ENCODE data around the gene SLC6A9.
A peak's percentile ranks its signal among the peaks of the same experiment; 100 is the strongest.

SLC6A9 gene

DNA sequence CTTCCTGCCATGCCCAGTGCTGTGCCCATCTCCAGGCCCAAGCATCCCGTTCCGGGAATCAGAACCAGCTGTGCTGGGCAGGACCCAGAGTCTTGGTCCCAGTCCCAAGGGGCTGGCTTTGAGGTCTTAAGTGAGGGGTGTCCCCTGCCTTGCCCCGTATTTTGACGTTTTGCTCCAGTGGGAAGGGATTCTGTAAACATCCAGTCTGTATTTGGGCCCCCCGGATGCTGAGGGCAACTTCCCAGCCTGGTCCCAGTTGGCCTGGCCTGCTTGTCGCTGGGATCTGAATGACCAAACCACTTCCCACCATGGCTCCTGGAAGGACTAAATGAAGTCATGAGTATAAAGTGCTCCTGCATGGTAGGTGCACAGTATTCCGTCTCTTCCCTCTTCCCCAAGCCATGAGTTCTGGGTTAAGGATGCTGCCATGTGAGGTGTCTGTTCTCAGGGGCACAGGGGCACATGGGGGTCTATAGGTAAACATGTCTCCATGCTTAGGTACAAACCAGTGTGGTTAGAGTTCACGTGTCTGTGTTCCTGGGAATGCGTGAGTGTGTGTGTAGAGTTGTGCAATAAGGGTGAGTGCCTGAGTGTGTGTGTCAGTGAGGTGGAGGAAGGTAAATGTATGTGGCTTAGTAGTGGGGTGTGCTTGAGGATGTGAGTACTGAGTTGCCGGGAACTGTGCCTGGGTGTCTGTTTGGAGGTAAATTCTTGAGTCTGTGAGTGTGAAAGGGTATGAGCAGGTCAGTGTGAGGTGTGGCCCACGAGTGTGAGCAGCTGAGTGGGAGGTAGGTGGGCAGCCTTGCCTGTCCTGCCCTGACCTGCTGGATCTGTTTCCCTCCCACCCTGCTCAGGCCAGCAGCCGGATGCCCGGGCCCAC, 50.8 kb downstream of the SLC6A9 start:
- Histone ChIP-seq H3K79me2 (ENCODE audit: insufficient read depth, low read length) (peaks cover 28% of the 10 kb centered on the region), H3K4me2 (ENCODE audit: low read depth, low read length, poor library complexity, severe bottlenecking) (peak overlapping the region; percentile 66), H2AFZ (ENCODE audit: low read depth, low read length, severe bottlenecking) (no peak overlapping the region), H3F3A (ENCODE audit: insufficient read depth) (peaks cover 26% of the 10 kb centered on the region), H3K9ac (ENCODE audit: low read length) (peak overlapping the region; percentile 72), H3K27ac (ENCODE audit: low read depth, low read length) (peak overlapping the region; percentile 39), H3K27me3 (ENCODE audit: low read length) (no peaks in the 10 kb centered on the region), H3K4me3 (ENCODE audit: insufficient read depth, low read length, poor library complexity, severe bottlenecking) (peak overlapping the region; percentile 53), H3K9me2 (replicated peaks; ENCODE audit: insufficient read depth, low read length) (no peaks in the 10 kb centered on the region), H3K9me3 (ENCODE audit: insufficient read depth, low read length) (no peaks in the 10 kb centered on the region), H3K36me3 (ENCODE audit: low read length) (no peaks in the 10 kb centered on the region), H4K20me1 (ENCODE audit: low read depth, low read length) (no peaks in the 10 kb centered on the region)
- no peak for TF ChIP-seq CTCF (IDR thresholded peaks at IDR 0.05; ENCODE audit: insufficient read depth, low read length, poor library complexity, severe bottlenecking)

DNA sequence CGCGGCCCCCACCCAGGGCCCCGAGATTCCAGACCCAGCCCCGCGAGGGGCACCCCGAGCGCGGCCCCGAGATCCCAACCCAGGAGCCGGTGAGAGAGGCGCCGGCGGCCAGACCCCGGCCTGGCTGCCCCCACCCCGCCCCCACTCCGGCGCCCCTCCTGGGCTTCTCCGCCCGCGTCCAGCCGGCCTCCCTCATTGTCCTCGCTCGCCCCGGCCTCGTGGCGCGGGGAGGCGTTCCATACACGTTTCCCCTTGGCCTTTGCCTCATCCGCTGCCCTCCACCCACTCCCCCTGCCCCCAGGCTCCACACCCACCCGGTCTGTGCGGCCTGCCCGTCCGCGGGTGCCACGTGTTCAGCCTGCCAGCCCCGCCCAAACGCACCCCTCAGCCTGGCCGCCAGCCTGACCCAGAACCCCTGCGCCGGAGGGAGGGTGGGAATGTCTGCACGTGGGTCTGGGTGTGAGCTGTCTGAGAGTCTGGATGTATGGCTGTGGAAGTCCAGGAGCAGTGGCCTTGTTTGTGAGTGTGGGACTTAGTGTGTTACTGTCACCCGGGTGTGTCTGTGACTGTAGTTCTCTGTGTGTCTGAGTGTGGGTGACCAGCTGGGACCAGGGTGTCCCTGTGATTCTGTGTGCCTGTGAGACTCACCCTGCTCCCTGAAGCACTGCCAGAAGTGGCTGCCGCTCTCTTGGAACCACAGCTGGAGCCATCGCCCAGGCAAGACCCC, 51.6 kb downstream of the SLC6A9 start:
- TF ChIP-seq EZH2phosphoT487 (conservative IDR thresholded peaks at IDR 0.05; ENCODE audit: low read length) = no peak
- no peak for TF ChIP-seq CTCF (IDR thresholded peaks at IDR 0.05; ENCODE audit: insufficient read depth, low read length, poor library complexity, severe bottlenecking)
- no peak overlapping the region for H2AFZ ChIP-seq (ENCODE audit: low read depth, low read length, severe bottlenecking)
- H3K9me3 ChIP-seq (ENCODE audit: insufficient read depth, low read length) = no peaks in the 10 kb centered on the region
- no peaks in the 10 kb centered on the region for H3K27me3 ChIP-seq (ENCODE audit: low read length)
- peak overlapping the region; percentile 66 for H3K4me2 ChIP-seq (ENCODE audit: low read depth, low read length, poor library complexity, severe bottlenecking)
- no peaks in the 10 kb centered on the region for H4K20me1 ChIP-seq (ENCODE audit: low read depth, low read length)
- H3K4me3 ChIP-seq (ENCODE audit: insufficient read depth, low read length, poor library complexity, severe bottlenecking) = peak overlapping the region; percentile 53
- no peaks in the 10 kb centered on the region for H3K36me3 ChIP-seq (ENCODE audit: low read length)
- H3K9ac ChIP-seq (ENCODE audit: low read length) = peak overlapping the region; percentile 72
- H3K27ac ChIP-seq (ENCODE audit: low read depth, low read length) = peak overlapping the region; percentile 39
- H3K9me2 ChIP-seq (replicated peaks; ENCODE audit: insufficient read depth, low read length) = no peaks in the 10 kb centered on the region
- peaks cover 28% of the 10 kb centered on the region for H3F3A ChIP-seq (ENCODE audit: insufficient read depth)
- peaks cover 35% of the 10 kb centered on the region for H3K79me2 ChIP-seq (ENCODE audit: insufficient read depth, low read length)

DNA sequence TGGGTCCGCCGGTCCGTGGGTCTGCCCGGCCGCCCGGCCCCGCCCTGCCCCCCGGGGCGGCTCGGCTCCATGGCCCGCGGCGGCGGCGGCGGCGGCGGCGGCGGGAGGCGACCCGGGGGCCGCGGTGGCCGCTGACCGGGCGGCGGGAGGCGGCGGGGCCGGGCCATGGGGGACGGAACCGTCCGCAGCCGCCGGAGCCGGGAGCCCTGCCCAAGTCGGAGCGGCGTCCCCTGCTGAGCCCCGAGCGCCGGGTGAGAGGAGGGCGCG, 52.1 kb downstream of the SLC6A9 start:
- Histone ChIP-seq H3K9ac (ENCODE audit: low read length) (peak overlapping the region; percentile 72), H3K9me2 (replicated peaks; ENCODE audit: insufficient read depth, low read length) (no peaks in the 10 kb centered on the region), H4K20me1 (ENCODE audit: low read depth, low read length) (no peaks in the 10 kb centered on the region), H3K9me3 (ENCODE audit: insufficient read depth, low read length) (no peaks in the 10 kb centered on the region), H3K36me3 (ENCODE audit: low read length) (no peaks in the 10 kb centered on the region), H3K4me2 (ENCODE audit: low read depth, low read length, poor library complexity, severe bottlenecking) (peak overlapping the region; percentile 66), H2AFZ (ENCODE audit: low read depth, low read length, severe bottlenecking) (no peak overlapping the region), H3K27me3 (ENCODE audit: low read length) (no peaks in the 10 kb centered on the region), H3K4me3 (ENCODE audit: insufficient read depth, low read length, poor library complexity, severe bottlenecking) (peak overlapping the region; percentile 53), H3F3A (ENCODE audit: insufficient read depth) (peaks cover 30% of the 10 kb centered on the region), H3K79me2 (ENCODE audit: insufficient read depth, low read length) (peaks cover 35% of the 10 kb centered on the region), H3K27ac (ENCODE audit: low read depth, low read length) (peak overlapping the region; percentile 39)
- TF ChIP-seq CTCF (IDR thresholded peaks at IDR 0.05; ENCODE audit: insufficient read depth, low read length, poor library complexity, severe bottlenecking) = no peak
- TF ChIP-seq EZH2phosphoT487 (conservative IDR thresholded peaks at IDR 0.05; ENCODE audit: low read length) = no peak

All from SU-DHL-6 (cell line).